Measurements from ENCODE around the gene PPP6R3.

PPP6R3 gene

GRCh38 chr11:68657021-68657780 lies 196.6 kb downstream of the PPP6R3 start:
- no peaks in the 10 kb centered on the region for H3F3A ChIP-seq (ENCODE audit: low read depth)
- H3K9me3 ChIP-seq (ENCODE audit: insufficient read depth, low read depth, low read length), result no peaks in the 10 kb centered on the region; the same call in 1 of the 2 replicates
- no peaks in the 10 kb centered on the region for H3K36me3 ChIP-seq (ENCODE audit: insufficient read depth, low read length)
- no peaks in the 10 kb centered on the region for H3K4me1 ChIP-seq (ENCODE audit: insufficient read depth, low read length, poor library complexity, severe bottlenecking)
- no peak overlapping the region for H2AFZ ChIP-seq (ENCODE audit: low read length)
- H3K9ac ChIP-seq (ENCODE audit: low read depth, low read length, poor library complexity, severe bottlenecking), result no peak overlapping the region
- H4K20me1 ChIP-seq (ENCODE audit: insufficient read depth, low read length, poor library complexity, severe bottlenecking), result no peaks in the 10 kb centered on the region
- TF ChIP-seq EZH2phosphoT487 (IDR thresholded peaks at IDR 0.05; ENCODE audit: borderline replicate concordance), result no peak
- TF ChIP-seq CTCF (conservative IDR thresholded peaks at IDR 0.05; ENCODE audit: low read length), result no peak
- no peak overlapping the region for H3K4me3 ChIP-seq (ENCODE audit: low read length, poor library complexity, severe bottlenecking)
- no peaks in the 10 kb centered on the region for H3K9me2 ChIP-seq (replicated peaks; ENCODE audit: low read depth, low read length)
- H3K79me2 ChIP-seq (ENCODE audit: insufficient read depth, low read length), result no peaks in the 10 kb centered on the region
- no peak overlapping the region for H3K4me2 ChIP-seq (ENCODE audit: low read depth, low read length, poor library complexity, severe bottlenecking)
- no peaks in the 10 kb centered on the region for H3K27me3 ChIP-seq (ENCODE audit: insufficient read depth, low read length, poor library complexity, severe bottlenecking)

- H3K9ac ChIP-seq (ENCODE audit: low read depth, low read length, poor library complexity, severe bottlenecking), result no peak overlapping the region
- no peaks in the 10 kb centered on the region for H4K20me1 ChIP-seq (ENCODE audit: insufficient read depth, low read length, poor library complexity, severe bottlenecking)
- no peak overlapping the region for H3K4me2 ChIP-seq (ENCODE audit: low read depth, low read length, poor library complexity, severe bottlenecking)
- no peaks in the 10 kb centered on the region for H3K4me1 ChIP-seq (ENCODE audit: insufficient read depth, low read length, poor library complexity, severe bottlenecking)
- no peaks in the 10 kb centered on the region for H3K9me2 ChIP-seq (replicated peaks; ENCODE audit: low read depth, low read length)
- H3K27me3 ChIP-seq (ENCODE audit: insufficient read depth, low read length, poor library complexity, severe bottlenecking), result no peaks in the 10 kb centered on the region
- no peak for TF ChIP-seq CTCF (conservative IDR thresholded peaks at IDR 0.05; ENCODE audit: low read length)
- TF ChIP-seq EZH2phosphoT487 (IDR thresholded peaks at IDR 0.05; ENCODE audit: borderline replicate concordance), result no peak
- H3K79me2 ChIP-seq (ENCODE audit: insufficient read depth, low read length), result no peaks in the 10 kb centered on the region
- H3K9me3 ChIP-seq (ENCODE audit: insufficient read depth, low read depth, low read length), result no peaks in the 10 kb centered on the region; the same call in 1 of the 2 replicates
- no peak overlapping the region for H3K4me3 ChIP-seq (ENCODE audit: low read length, poor library complexity, severe bottlenecking)
- H2AFZ ChIP-seq (ENCODE audit: low read length), result no peak overlapping the region
- no peaks in the 10 kb centered on the region for H3F3A ChIP-seq (ENCODE audit: low read depth)
- no peaks in the 10 kb centered on the region for H3K36me3 ChIP-seq (ENCODE audit: insufficient read depth, low read length)
These were observed 197.5 kb downstream of the PPP6R3 start for GRCh38 chr11:68658097-68658496.

GRCh38 chr11:68658661-68659060 lies 198.1 kb downstream of the PPP6R3 start:
- Histone ChIP-seq H3K36me3 (ENCODE audit: insufficient read depth, low read length) (no peaks in the 10 kb centered on the region), H3F3A (ENCODE audit: low read depth) (no peaks in the 10 kb centered on the region), H4K20me1 (ENCODE audit: insufficient read depth, low read length, poor library complexity, severe bottlenecking) (no peaks in the 10 kb centered on the region), H3K9me3 (ENCODE audit: insufficient read depth, low read depth, low read length) (no peaks in the 10 kb centered on the region; the same call in 1 of the 2 replicates), H3K4me3 (ENCODE audit: low read length, poor library complexity, severe bottlenecking) (no peak overlapping the region), H3K4me2 (ENCODE audit: low read depth, low read length, poor library complexity, severe bottlenecking) (no peak overlapping the region), H2AFZ (ENCODE audit: low read length) (no peak overlapping the region), H3K4me1 (ENCODE audit: insufficient read depth, low read length, poor library complexity, severe bottlenecking) (no peaks in the 10 kb centered on the region), H3K9ac (ENCODE audit: low read depth, low read length, poor library complexity, severe bottlenecking) (no peak overlapping the region), H3K9me2 (replicated peaks; ENCODE audit: low read depth, low read length) (no peaks in the 10 kb centered on the region), H3K79me2 (ENCODE audit: insufficient read depth, low read length) (no peaks in the 10 kb centered on the region), H3K27me3 (ENCODE audit: insufficient read depth, low read length, poor library complexity, severe bottlenecking) (no peaks in the 10 kb centered on the region)
- TF ChIP-seq EZH2phosphoT487 (IDR thresholded peaks at IDR 0.05; ENCODE audit: borderline replicate concordance) (no peak), CTCF (conservative IDR thresholded peaks at IDR 0.05; ENCODE audit: low read length) (no peak)

All from Loucy (cell line).